OCI-LY1 (cell line): Measurements from ENCODE around the gene RUNDC1.

Experiments used
- EZH2 ChIP-seq: fragments of 200-600 bp; sonication (generic), shearing (Covaris generic); IDR thresholded peaks from 2 replicates; pipeline ENCODE4 v1.8.0; 2017; ENCODE audit warnings: borderline replicate concordance, mixed run types, mild to moderate bottlenecking, antibody characterized with exemption, low read length, moderate library complexity, mixed read lengths
- TF ChIP-seq, protein P1 (sequence below): fragments of 200-600 bp; sonication (generic), shearing (Covaris generic); IDR thresholded peaks from 2 replicates; pipeline ENCODE4 v1.5.1; 2017; ENCODE audit warnings: mild to moderate bottlenecking, antibody characterized with exemption, low read length, moderate library complexity, mixed read lengths

- TF ChIP-seq, protein P1, sequence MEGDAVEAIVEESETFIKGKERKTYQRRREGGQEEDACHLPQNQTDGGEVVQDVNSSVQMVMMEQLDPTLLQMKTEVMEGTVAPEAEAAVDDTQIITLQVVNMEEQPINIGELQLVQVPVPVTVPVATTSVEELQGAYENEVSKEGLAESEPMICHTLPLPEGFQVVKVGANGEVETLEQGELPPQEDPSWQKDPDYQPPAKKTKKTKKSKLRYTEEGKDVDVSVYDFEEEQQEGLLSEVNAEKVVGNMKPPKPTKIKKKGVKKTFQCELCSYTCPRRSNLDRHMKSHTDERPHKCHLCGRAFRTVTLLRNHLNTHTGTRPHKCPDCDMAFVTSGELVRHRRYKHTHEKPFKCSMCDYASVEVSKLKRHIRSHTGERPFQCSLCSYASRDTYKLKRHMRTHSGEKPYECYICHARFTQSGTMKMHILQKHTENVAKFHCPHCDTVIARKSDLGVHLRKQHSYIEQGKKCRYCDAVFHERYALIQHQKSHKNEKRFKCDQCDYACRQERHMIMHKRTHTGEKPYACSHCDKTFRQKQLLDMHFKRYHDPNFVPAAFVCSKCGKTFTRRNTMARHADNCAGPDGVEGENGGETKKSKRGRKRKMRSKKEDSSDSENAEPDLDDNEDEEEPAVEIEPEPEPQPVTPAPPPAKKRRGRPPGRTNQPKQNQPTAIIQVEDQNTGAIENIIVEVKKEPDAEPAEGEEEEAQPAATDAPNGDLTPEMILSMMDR = no peak
- TF ChIP-seq EZH2 = no peak
Observed at GRCh38 chr17:42980274-42980765, at the start of gene RUNDC1.
